Glutamatergic neuron (in vitro differentiated cells): ENCODE measurements around the gene PPP3R1. TPM values are rescaled to one million over a fixed set of nuclear protein-coding genes. Genes with fewer than 3 reads are reported as not detected.

Experiments
- DNase-seq: peaks from one replicate; pipeline ENCODE4 v3.0.0; 2022
- H3K27ac Mint-ChIP-seq: one replicate; pipeline ENCODE4 v1.8.0; 2020; ENCODE audit warnings: mild to moderate bottlenecking, mixed read lengths, inconsistent platforms; ENCODE audit not compliant: unreplicated experiment
- H3K27me3 Mint-ChIP-seq: one replicate; pipeline ENCODE4 v1.8.0; 2020; ENCODE audit warnings: mild to moderate bottlenecking, moderate library complexity, mixed read lengths, inconsistent platforms; ENCODE audit not compliant: unreplicated experiment
- H3K36me3 Mint-ChIP-seq: one replicate; pipeline ENCODE4 v1.8.0; 2020; ENCODE audit warnings: mild to moderate bottlenecking, mixed read lengths, inconsistent platforms; ENCODE audit not compliant: unreplicated experiment
- H3K4me1 Mint-ChIP-seq: one replicate; pipeline ENCODE4 v1.8.0; 2020; ENCODE audit warnings: mild to moderate bottlenecking, low read depth, mixed read lengths, inconsistent platforms; ENCODE audit not compliant: unreplicated experiment
- H3K4me3 Mint-ChIP-seq: one replicate; pipeline ENCODE4 v1.8.0; 2020; ENCODE audit warnings: mild to moderate bottlenecking, mixed read lengths, inconsistent platforms; ENCODE audit not compliant: unreplicated experiment
- H3K9me3 Mint-ChIP-seq: one replicate; pipeline ENCODE4 v1.8.0; 2020; ENCODE audit warnings: mild to moderate bottlenecking, moderate library complexity, mixed read lengths, inconsistent platforms; ENCODE audit not compliant: unreplicated experiment
- CTCF ChIP-seq: fragments of 200-600 bp; sonication (generic); IDR thresholded peaks from one replicate; pipeline ENCODE4 v1.5.0; 2021; ENCODE audit not compliant: partially characterized antibody, unreplicated experiment
- total RNA-seq: library from RNA; stranded (reverse); fragmentation: NEBNext Ultra II Directional; extraction: Animal tissue kit (Norgen Biotek cat#: 25700); gene quantifications from one replicate; pipeline ENCODE4 v1.2.1, GENCODE V29; 2021; ENCODE audit not compliant: unreplicated experiment

PPP3R1 gene
- total RNA-seq, 1 donor from 2014 or later = 53.4 TPM

- H3K27me3 Mint-ChIP-seq = no peaks in the 10 kb centered on the region
- DNase-seq = no peak
- no peaks in the 10 kb centered on the region for H3K4me1 Mint-ChIP-seq
- no peaks in the 10 kb centered on the region for H3K9me3 Mint-ChIP-seq
- H3K4me3 Mint-ChIP-seq = no peak overlapping the region
- no peak for TF ChIP-seq CTCF
- H3K27ac Mint-ChIP-seq = no peak overlapping the region
- H3K36me3 Mint-ChIP-seq = no peaks in the 10 kb centered on the region
Observed at GRCh38 chr2:68134554-68134953, 117.8 kb downstream of the PPP3R1 start.

- Mint-ChIP-seq H3K4me3 (no peak overlapping the region), H3K9me3 (no peaks in the 10 kb centered on the region), H3K36me3 (no peaks in the 10 kb centered on the region), H3K4me1 (no peaks in the 10 kb centered on the region), H3K27me3 (no peaks in the 10 kb centered on the region), H3K27ac (no peak overlapping the region)
- DNase-seq = no peak
- no peak for TF ChIP-seq CTCF
Observed at GRCh38 chr2:68134120-68134519, 118.2 kb downstream of the PPP3R1 start.

Other genes starting within 250 kb of the PPP3R1 start
- gene C1D, start 189.5 kb downstream of the PPP3R1 start, total RNA-seq = 16.8 TPM
- gene PNO1, start 94.6 kb downstream of the PPP3R1 start, total RNA-seq = 11.0 TPM
- gene CNRIP1, start 67.4 kb upstream of the PPP3R1 start, total RNA-seq = 28.0 TPM
- not detected for gene PLEK, start 112.8 kb upstream of the PPP3R1 start, total RNA-seq
- gene FBXO48, start 214.8 kb upstream of the PPP3R1 start, total RNA-seq = 0.81 TPM
- gene APLF, start 215.1 kb upstream of the PPP3R1 start, total RNA-seq = 4.4 TPM